ENCODE data around the gene BLOC1S3.
"Not testable (repeated sequence)": the region's sequence is repeated elsewhere in the genome, so short reads cannot be mapped to it uniquely, and the experiment has no call there.

The BLOC1S3 gene

GRCh38 chr19:45224645-45225044 is 46.1 kb downstream of the BLOC1S3 start:
- H3K4me1 ChIP-seq = no peaks in the 10 kb centered on the region
- no peak for DNase-seq
- H3K36me3 ChIP-seq = no peaks in the 10 kb centered on the region
- peaks cover 54% of the 10 kb centered on the region for H3K27me3 ChIP-seq
- no peak for TF ChIP-seq CTCF (IDR thresholded peaks at IDR 0.05; ENCODE audit: low read depth, low read length)
- H3K4me3 ChIP-seq (ENCODE audit: low read depth, low read length) = no peak overlapping the region
- H3K9me3 ChIP-seq = no peaks in the 10 kb centered on the region

GRCh38 chr19:45229056-45229455 is 50.5 kb downstream of the BLOC1S3 start:
- not testable (repeated sequence) for H3K9me3 ChIP-seq; DNase-seq; H3K4me1 ChIP-seq; H3K4me3 ChIP-seq (ENCODE audit: low read depth, low read length); H3K36me3 ChIP-seq
- H3K27me3 ChIP-seq = peaks cover 40% of the 10 kb centered on the region

Measured in BE2C (cell line).